Measurements from ENCODE around the gene AFG1L. TPM values are rescaled to one million over a fixed set of nuclear protein-coding genes. Genes with fewer than 3 reads are reported as not detected.

Gene AFG1L
- total and polyA plus RNA-seq, 8 donors = 0.45 to 18.5 (median 2.9) TPM; not detected in 1

GRCh38 chr6:108497883-108498282 is 203.0 kb downstream of the AFG1L start:
- whole genome bisulfite sequencing, 5 donors = 56 to 66% (median 64%) methylated on average over 3 of the region's 3 CpGs
- TF ChIP-seq POLR2AphosphoS5 (IDR thresholded peaks at IDR 0.05) = no peak
- TF ChIP-seq CTCF (IDR thresholded peaks at IDR 0.05) = peak in 1 of 7 experiments; percentile 10
- no peaks in the 10 kb centered on the region for H3K27me3 ChIP-seq
- no peaks in the 10 kb centered on the region for H3K4me1 ChIP-seq
- no peak overlapping the region for H3K4me3 ChIP-seq
- intact Hi-C loops (cut with DNase I; ENCODE audit: low total_unique reads) = loop anchor here (10.0 kb wide), 1 partner anchor 383 kb away; no protein-coding TSS in a partner anchor
- H3K36me3 ChIP-seq = no peaks in the 10 kb centered on the region
- no peak overlapping the region for H3K27ac ChIP-seq
- no peaks in the 10 kb centered on the region for H3K9me3 ChIP-seq
- peak in 1 of 2 donors; percentile 61 for DNase-seq

GRCh38 chr6:108501559-108501958 is 206.7 kb downstream of the AFG1L start:
- no peak for DNase-seq
- H3K36me3 ChIP-seq = no peaks in the 10 kb centered on the region
- 54 to 70% (median 59%) methylated on average over 3 of the region's 3 CpGs for WGBS, 5 donors
- no peak for TF ChIP-seq CTCF (IDR thresholded peaks at IDR 0.05)
- no peak for TF ChIP-seq POLR2AphosphoS5 (IDR thresholded peaks at IDR 0.05)
- TF ChIP-seq EP300 (IDR thresholded peaks at IDR 0.05) = no peak
- no peak for TF ChIP-seq POLR2A (IDR thresholded peaks at IDR 0.05)
- H3K4me1 ChIP-seq = no peaks in the 10 kb centered on the region
- no peak overlapping the region for H3K27ac ChIP-seq
- H3K4me3 ChIP-seq = no peak overlapping the region
- no peaks in the 10 kb centered on the region for H3K27me3 ChIP-seq
- intact Hi-C loops (cut with DNase I; ENCODE audit: low total_unique reads) = no loop called here
- no peaks in the 10 kb centered on the region for H3K9me3 ChIP-seq

GRCh38 chr6:108502832-108503231 is 208.0 kb downstream of the AFG1L start:
- no peaks in the 10 kb centered on the region for H3K27me3 ChIP-seq
- no peaks in the 10 kb centered on the region for H3K36me3 ChIP-seq
- no peaks in the 10 kb centered on the region for H3K4me1 ChIP-seq
- intact Hi-C loops (cut with DNase I; ENCODE audit: low total_unique reads) = no loop called here
- no peaks in the 10 kb centered on the region for H3K9me3 ChIP-seq
- H3K4me3 ChIP-seq = no peak overlapping the region
- 76 to 91% (median 82%) methylated on average over 1 of the region's 1 CpG for WGBS, 5 donors
- TF ChIP-seq POLR2AphosphoS5 (IDR thresholded peaks at IDR 0.05) = no peak
- TF ChIP-seq EP300 (IDR thresholded peaks at IDR 0.05) = no peak
- no peak for TF ChIP-seq CTCF (IDR thresholded peaks at IDR 0.05)
- no peak for TF ChIP-seq POLR2A (IDR thresholded peaks at IDR 0.05)
- no peak for DNase-seq
- H3K27ac ChIP-seq = no peak overlapping the region

GRCh38 chr6:108507316-108507715 is 212.5 kb downstream of the AFG1L start:
- no peak for TF ChIP-seq CTCF (IDR thresholded peaks at IDR 0.05)
- no peak for TF ChIP-seq POLR2AphosphoS5 (IDR thresholded peaks at IDR 0.05)
- no peak for TF ChIP-seq POLR2A (IDR thresholded peaks at IDR 0.05)
- no peak for TF ChIP-seq EP300 (IDR thresholded peaks at IDR 0.05)
- intact Hi-C loops (cut with DNase I; ENCODE audit: low total_unique reads) = no loop called here
- Histone ChIP-seq H3K27me3 (no peaks in the 10 kb centered on the region), H3K4me3 (no peak overlapping the region), H3K9me3 (no peaks in the 10 kb centered on the region), H3K27ac (no peak overlapping the region), H3K4me1 (no peaks in the 10 kb centered on the region), H3K36me3 (peaks cover 0 to 11% (median 0%) of the 10 kb centered on the region in 4 donors)
- DNase-seq = no peak
- WGBS, 5 donors = 90 to 95% (median 91%) methylated on average over 2 of the region's 2 CpGs

Measured in stomach (tissue), 9 donors.